Liver (tissue), 9 donors: ENCODE results near the gene MND1. TPM values are rescaled to one million over a fixed set of nuclear protein-coding genes. Genes with fewer than 3 reads are reported as not detected.

Experiments used
- DNase-seq: peaks from one replicate; pipeline ENCODE4 v3.0.0-alpha.2; 2017; ENCODE audit warnings: low spot score
- H3K27ac ChIP-seq, 2 donors: one replicate each; pipeline ENCODE4 v1.7.0; 2013; ENCODE audit warnings: inconsistent platforms in 2 of 2, low read length in 2 of 2, control low read depth in 1 of 2, low read depth in 1 of 2, mild to moderate bottlenecking in 1 of 2
- H3K27me3 ChIP-seq, 4 donors: one replicate each; pipeline versions ENCODE4 v1.6.1 to v1.7.0; 2013; ENCODE audit warnings: low read length in 3 of 4, inconsistent platforms in 1 of 4, mild to moderate bottlenecking in 1 of 4, moderate library complexity in 1 of 4; ENCODE audit not compliant: control insufficient read depth in 4 of 4, insufficient read depth in 4 of 4
- H3K36me3 ChIP-seq, 4 donors: one replicate each; pipeline versions ENCODE4 v1.6.1 to v1.7.0; 2013; ENCODE audit warnings: low read length in 3 of 4, mild to moderate bottlenecking in 3 of 4, low read depth in 1 of 4, moderate library complexity in 1 of 4; ENCODE audit not compliant: control insufficient read depth in 4 of 4, insufficient read depth in 3 of 4
- H3K4me1 ChIP-seq, 4 donors: one replicate each; pipeline versions ENCODE4 v1.6.1 to v1.7.0; 2013; ENCODE audit warnings: low read length in 3 of 4, mild to moderate bottlenecking in 3 of 4, moderate library complexity in 1 of 4; ENCODE audit not compliant: control insufficient read depth in 4 of 4, insufficient read depth in 4 of 4
- H3K4me3 ChIP-seq, 3 donors: one replicate each; pipeline versions ENCODE4 v1.6.1 to v1.7.0; 2013; ENCODE audit warnings: low read length in 3 of 3, control low read depth in 1 of 3, low read depth in 1 of 3, mild to moderate bottlenecking in 1 of 3
- H3K9ac ChIP-seq, 2 donors: one replicate each; pipeline ENCODE4 v1.7.0; 2013; ENCODE audit warnings: low read length in 2 of 2, mild to moderate bottlenecking in 2 of 2, moderate library complexity in 2 of 2, control low read depth in 1 of 2, low read depth in 1 of 2
- H3K9me3 ChIP-seq, 4 donors: one replicate each; pipeline versions ENCODE4 v1.6.1 to v1.7.0; 2013; ENCODE audit warnings: low read length in 3 of 4; ENCODE audit not compliant: control insufficient read depth in 4 of 4
- ATF3 ChIP-seq: IDR thresholded peaks from 2 replicates; pipeline ENCODE4 v1.6.1; 2016; ENCODE audit warnings: antibody characterized with exemption
- CTCF ChIP-seq: fragments of 150-350 bp; IDR thresholded peaks from 2 replicates; pipeline ENCODE4 v1.5.1; 2017; ENCODE audit warnings: improper control_type of control experiment, low read depth, low read length; ENCODE audit not compliant: missing input control
- EGR1 ChIP-seq, 2 donors: IDR thresholded peaks; 2 replicates each; pipeline ENCODE4 v1.6.1; 2016 to 2018; ENCODE audit warnings: antibody characterized with exemption in 2 of 2, low read depth in 2 of 2
- FOXA1 ChIP-seq: IDR thresholded peaks from 2 replicates; pipeline ENCODE4 v1.6.1; 2016; ENCODE audit warnings: antibody characterized with exemption
- FOXA2 ChIP-seq: IDR thresholded peaks from 2 replicates; pipeline ENCODE4 v1.6.1; 2016; ENCODE audit warnings: antibody characterized with exemption
- GABPA ChIP-seq, 2 donors: IDR thresholded peaks in 1 of 2; conservative IDR thresholded peaks in 1 of 2; 2 replicates each; pipeline ENCODE4 v1.6.1; 2016; ENCODE audit warnings: antibody characterized with exemption in 2 of 2, mild to moderate bottlenecking in 1 of 2, moderate library complexity in 1 of 2
- HNF4A ChIP-seq, 2 donors: conservative IDR thresholded peaks; 2 replicates each; pipeline ENCODE4 v1.6.1; 2016; ENCODE audit warnings: antibody characterized with exemption in 2 of 2, mild to moderate bottlenecking in 2 of 2
- HNF4G ChIP-seq: IDR thresholded peaks from 2 replicates; pipeline ENCODE4 v1.6.1; 2016; ENCODE audit warnings: antibody characterized with exemption
- JUND ChIP-seq, 2 donors: IDR thresholded peaks; 2 replicates each; pipeline ENCODE4 v1.6.1; 2016; ENCODE audit warnings: antibody characterized with exemption in 2 of 2
- MAX ChIP-seq: IDR thresholded peaks from 2 replicates; pipeline ENCODE4 v1.6.1; 2016; ENCODE audit warnings: antibody characterized with exemption
- NR2F2 ChIP-seq: IDR thresholded peaks from 2 replicates; pipeline ENCODE4 v1.6.1; 2016; ENCODE audit warnings: antibody characterized with exemption
- REST ChIP-seq: IDR thresholded peaks from 2 replicates; pipeline ENCODE4 v1.6.1; 2016; ENCODE audit warnings: antibody characterized with exemption, mild to moderate bottlenecking
- RXRA ChIP-seq, 2 donors: IDR thresholded peaks; 2 replicates each; pipeline ENCODE4 v1.6.1; 2017 to 2018; ENCODE audit warnings: antibody characterized with exemption in 2 of 2, mild to moderate bottlenecking in 1 of 2
- SP1 ChIP-seq: IDR thresholded peaks from 2 replicates; pipeline ENCODE4 v1.6.1; 2018; ENCODE audit warnings: antibody characterized with exemption, mild to moderate bottlenecking
- TAF1 ChIP-seq: conservative IDR thresholded peaks from 2 replicates; pipeline ENCODE4 v1.6.1; 2016; ENCODE audit warnings: antibody characterized with exemption, mild to moderate bottlenecking
- YY1 ChIP-seq: IDR thresholded peaks from 2 replicates; pipeline ENCODE4 v1.6.1; 2016; ENCODE audit warnings: antibody characterized with exemption, mild to moderate bottlenecking
- ZBTB33 ChIP-seq: IDR thresholded peaks from 2 replicates; pipeline ENCODE4 v1.6.1; 2016; ENCODE audit warnings: antibody characterized with exemption
- WGBS: extraction: QIAGEN DNeasy Blood & Tissue Kit; methylation state at CpG from one replicate; pipeline ENCODE4 v1.1.7; 2013; 5-methylcytosine and 5-hydroxymethylcytosine counted together
- polyA plus RNA-seq, 2 donors: library from polyadenylated mRNA; stranded (reverse) in 1 of 2; unstranded in 1 of 2; fragments of 200-250 nt in 1 of 2; fragments of >200 nt in 1 of 2; fragmentation: Nextera tagmentation in 1 of 2; extraction: Ambion mirVana in 1 of 2; gene quantifications; one replicate each; pipeline versions ENCODE4 v1.2.1 to v1.2.3, GENCODE V29; 2013 to 2015
- total RNA-seq, 2 donors: library from RNA; depleted of rRNA; stranded (reverse); fragments of >200 nt; gene quantifications; one replicate each; pipeline ENCODE4 v1.2.3, GENCODE V29; 2014
- donor health status: healthy.
- donor health status: healthy.
- donor health status: healthy.
- donor health status: healthy.
- donor health status: healthy.

Gene MND1
- total and polyA plus RNA-seq, 4 donors, result 0.17 to 2.5 (median 0.42) TPM

- no peak for TF ChIP-seq CTCF
Observed at GRCh38 chr4:153419673-153420278, 75.3 kb downstream of the MND1 start (continued).

GRCh38 chr4:153420361-153420760 is 75.9 kb downstream of the MND1 start:
- Histone ChIP-seq H3K27ac (no peak overlapping the region), H3K27me3 (no peaks in the 10 kb centered on the region), H3K9ac (no peak overlapping the region), H3K9me3 (no peaks in the 10 kb centered on the region), H3K36me3 (no peaks in the 10 kb centered on the region), H3K4me3 (no peak overlapping the region), H3K4me1 (no peaks in the 10 kb centered on the region)
- no peak for DNase-seq
- 85% methylated on average over 2 of the region's 2 CpGs for WGBS
- TF ChIP-seq EGR1 (IDR thresholded peaks at IDR 0.05; ENCODE audit: low read depth in 2 of 2) (no peak), RXRA (IDR thresholded peaks at IDR 0.05) (no peak), FOXA2 (no peak), MAX (no peak)

GRCh38 chr4:153421941-153422340 is 77.5 kb downstream of the MND1 start:
- no peak for TF ChIP-seq TAF1
- no peak for TF ChIP-seq SP1
- no peak for TF ChIP-seq GABPA (IDR thresholded peaks at IDR 0.05 in 1 of 2, conservative IDR thresholded peaks at IDR 0.05 in 1 of 2)
- no peak for TF ChIP-seq YY1
- no peak for TF ChIP-seq HNF4A (conservative IDR thresholded peaks at IDR 0.05)
- TF ChIP-seq EGR1 (IDR thresholded peaks at IDR 0.05; ENCODE audit: low read depth in 2 of 2), result no peak
- H3K4me1 ChIP-seq, result no peaks in the 10 kb centered on the region
- H3K36me3 ChIP-seq, result no peaks in the 10 kb centered on the region
- H3K4me3 ChIP-seq, result no peak overlapping the region
- WGBS, result 93% methylated on average over 3 of the region's 3 CpGs
- no peaks in the 10 kb centered on the region for H3K9me3 ChIP-seq
- H3K9ac ChIP-seq, result no peak overlapping the region
- H3K27me3 ChIP-seq, result no peaks in the 10 kb centered on the region
- H3K27ac ChIP-seq, result no peak overlapping the region
- DNase-seq, result no peak

GRCh38 chr4:153426207-153426885 is 81.9 kb downstream of the MND1 start:
- Histone ChIP-seq H3K9me3 (no peaks in the 10 kb centered on the region), H3K36me3 (no peaks in the 10 kb centered on the region), H3K4me3 (no peak overlapping the region), H3K4me1 (no peaks in the 10 kb centered on the region), H3K27ac (no peak overlapping the region), H3K9ac (no peak overlapping the region), H3K27me3 (no peaks in the 10 kb centered on the region)
- WGBS, result 96% methylated on average over 4 of the region's 4 CpGs
- DNase-seq, result no peak
- no peak for TF ChIP-seq RXRA (IDR thresholded peaks at IDR 0.05)
- TF ChIP-seq JUND (IDR thresholded peaks at IDR 0.05), result no peak
- no peak for TF ChIP-seq HNF4G
- TF ChIP-seq FOXA1, result no peak
- no peak for TF ChIP-seq YY1
- TF ChIP-seq ZBTB33, result no peak
- TF ChIP-seq GABPA (IDR thresholded peaks at IDR 0.05 in 1 of 2, conservative IDR thresholded peaks at IDR 0.05 in 1 of 2), result no peak
- no peak for TF ChIP-seq EGR1 (IDR thresholded peaks at IDR 0.05; ENCODE audit: low read depth in 2 of 2)
- TF ChIP-seq ATF3, result no peak
- TF ChIP-seq HNF4A (conservative IDR thresholded peaks at IDR 0.05), result no peak
- no peak for TF ChIP-seq NR2F2
- no peak for TF ChIP-seq MAX
- no peak for TF ChIP-seq REST
- no peak for TF ChIP-seq FOXA2
